NT2/D1 (cell line): ENCODE measurements around the gene AAMDC.

Experiments
- SUZ12 ChIP-seq: IDR thresholded peaks from 2 replicates; pipeline ENCODE4 v1.6.1; 2011; ENCODE audit not compliant: insufficient read length, insufficient read depth; ENCODE audit errors: extremely low read depth
- YY1 ChIP-seq: IDR thresholded peaks from 2 replicates; pipeline ENCODE4 v1.6.1; 2011; ENCODE audit not compliant: insufficient read length, insufficient read depth
- ZNF274 ChIP-seq: IDR thresholded peaks from 2 replicates; pipeline ENCODE4 v1.6.1; 2011; ENCODE audit warnings: mild to moderate bottlenecking, low read depth, low read length

GRCh38 chr11:77884829-77885190 lies 63.9 kb downstream of the AAMDC start:
- TF ChIP-seq ZNF274 (no peak), YY1 (no peak), SUZ12 (no peak)
